Fibroblast of the conjunctiva (primary cell): ENCODE results near the gene HLCS.

Experiments
- DNase-seq: peaks from one replicate; pipeline ENCODE4 v3.0.0-alpha.2; 2010; ENCODE audit warnings: low read depth

Gene HLCS

DNA sequence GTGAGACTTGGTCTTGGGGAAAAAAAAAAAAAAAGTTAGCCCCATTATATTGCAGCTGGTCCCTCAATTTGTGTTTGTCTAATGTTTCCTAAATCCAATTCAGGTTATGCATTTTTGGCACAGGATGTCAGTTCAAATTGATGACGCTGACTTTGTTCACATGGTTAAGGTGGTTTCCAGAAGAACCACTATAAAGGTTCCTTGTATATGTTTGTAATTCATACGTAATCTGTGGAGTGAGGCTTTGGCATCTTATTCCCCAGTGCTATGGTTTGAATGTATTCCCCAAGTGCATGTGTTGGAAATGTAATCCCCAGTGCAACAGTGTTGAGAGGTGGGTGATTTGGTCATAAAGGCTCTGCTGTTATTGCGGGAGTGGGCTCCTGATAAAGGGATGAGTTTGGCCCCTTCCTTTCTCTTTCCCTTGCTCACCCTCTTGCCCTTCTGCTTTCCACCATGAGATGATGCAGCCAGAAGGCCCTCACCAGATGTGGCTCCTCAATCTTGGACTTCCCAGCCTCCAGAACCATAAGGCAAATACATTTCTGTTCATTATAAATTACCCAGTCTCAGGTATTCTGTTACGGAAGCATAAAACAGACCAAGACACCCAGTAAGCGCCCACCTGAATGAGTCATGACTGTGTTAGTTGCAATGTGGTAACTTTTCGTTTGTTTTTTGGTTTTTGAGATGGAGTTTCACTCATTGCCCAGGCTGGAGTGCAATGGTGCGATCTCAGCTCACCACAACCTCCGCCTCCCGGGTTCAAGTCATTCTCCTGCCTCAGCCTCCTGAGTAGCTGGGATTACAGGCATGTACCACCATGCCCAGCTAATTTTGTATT lies 19.5 kb upstream of the HLCS start:
- no peak for DNase-seq

DNA sequence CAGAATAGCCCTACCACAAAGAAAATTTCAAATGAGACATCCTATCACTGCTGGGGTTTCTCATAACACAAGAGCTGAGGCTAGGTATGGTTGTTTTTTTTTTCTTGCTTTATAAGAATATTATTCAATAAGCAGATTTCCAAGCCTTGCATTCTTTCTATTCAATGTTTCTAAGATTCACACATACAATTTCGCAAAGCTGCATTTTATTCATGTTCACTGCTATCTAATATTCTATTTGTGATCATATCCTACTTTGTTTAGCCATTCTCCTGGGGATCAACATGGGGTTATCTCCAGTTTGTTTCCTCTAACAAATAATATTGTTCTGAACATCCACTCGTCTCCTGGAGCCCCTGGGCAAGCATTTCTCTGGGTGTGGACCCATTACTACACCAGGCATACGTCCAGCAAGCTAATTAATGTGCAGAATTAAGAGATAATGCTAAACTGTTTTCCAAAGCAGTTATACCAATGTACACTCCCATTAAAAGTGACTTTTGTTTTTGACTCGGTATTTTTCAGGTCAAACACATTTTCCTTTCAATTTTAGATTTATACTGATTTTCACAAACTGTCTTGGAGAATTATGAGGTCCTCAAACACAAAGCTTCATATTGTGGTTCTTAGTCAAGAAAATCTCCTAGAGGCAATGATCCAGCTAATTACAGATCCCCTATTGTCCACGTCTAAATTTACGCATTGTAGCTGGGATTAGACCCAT lies 15.7 kb upstream of the HLCS start:
- DNase-seq, result no peak

GRCh38 chr21:36981049-36981391 lies 14.6 kb upstream of the HLCS start:
- no peak for DNase-seq

DNA sequence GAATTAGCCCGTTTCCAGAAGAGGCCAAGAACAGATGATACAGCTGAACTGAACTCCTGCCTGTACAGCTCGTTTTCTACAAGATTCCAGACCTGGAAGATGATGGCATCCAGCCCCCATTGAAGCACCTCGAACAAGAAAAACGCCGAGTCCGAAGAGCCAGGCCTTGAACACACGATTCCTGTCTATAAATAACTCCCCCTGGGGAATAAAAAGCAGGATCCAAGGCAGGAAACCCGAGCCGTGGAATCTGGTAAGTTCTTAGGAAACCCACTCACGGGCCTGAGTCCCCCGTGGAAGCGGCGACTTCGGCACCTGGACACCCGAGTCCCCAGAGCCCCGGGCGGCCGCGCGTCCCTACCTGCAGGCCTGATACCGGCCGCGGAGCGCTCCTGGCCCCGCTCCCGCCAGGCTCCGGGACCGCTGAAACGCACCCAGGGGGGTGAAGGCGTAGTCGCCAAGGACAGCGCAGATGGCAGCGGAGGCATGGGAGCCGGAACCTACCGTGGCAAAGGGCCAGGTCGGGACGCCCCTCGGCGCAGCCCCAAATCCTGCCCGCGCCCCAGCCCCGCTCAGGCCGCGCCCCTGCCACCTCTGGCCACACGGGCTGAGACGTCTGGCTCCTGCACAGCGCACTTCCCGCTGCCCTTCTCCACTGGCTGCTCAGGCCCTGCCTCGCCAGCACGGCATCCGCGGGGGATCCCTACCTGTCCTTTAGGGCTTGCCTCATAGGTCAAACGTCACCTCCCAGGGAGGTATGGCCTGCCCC lies 14.0 kb upstream of the HLCS start:
- no peak for DNase-seq

GRCh38 chr21:36976882-36977651 lies 10.6 kb upstream of the HLCS start:
- DNase-seq, result peak; percentile 65

- DNase-seq, result no peak
Measured at GRCh38 chr21:36976228-36976861, 9.9 kb upstream of the HLCS start.

DNA sequence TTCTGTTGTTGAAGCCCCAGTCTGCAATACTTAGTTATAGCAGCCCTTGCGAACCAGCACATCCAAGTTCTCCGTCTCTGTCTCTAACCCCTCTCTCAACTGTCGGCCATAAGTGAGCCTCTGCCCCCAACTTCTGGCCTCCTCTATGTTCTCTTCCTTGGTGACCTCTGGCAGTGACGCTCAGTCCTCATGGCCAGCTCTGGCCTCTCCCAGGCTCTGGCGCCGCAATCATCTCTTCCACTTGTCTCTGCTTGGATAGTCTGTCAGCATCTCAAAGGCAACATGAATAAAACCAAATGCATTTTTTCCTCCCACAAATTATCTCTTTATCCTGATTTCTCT lies 8.4 kb upstream of the HLCS start:
- no peak for DNase-seq

- DNase-seq, result no peak
Measured at GRCh38 chr21:36973986-36974850, 7.7 kb upstream of the HLCS start.

GRCh38 chr21:36968976-36969375 lies 2.5 kb upstream of the HLCS start:
- DNase-seq, result no peak

DNA sequence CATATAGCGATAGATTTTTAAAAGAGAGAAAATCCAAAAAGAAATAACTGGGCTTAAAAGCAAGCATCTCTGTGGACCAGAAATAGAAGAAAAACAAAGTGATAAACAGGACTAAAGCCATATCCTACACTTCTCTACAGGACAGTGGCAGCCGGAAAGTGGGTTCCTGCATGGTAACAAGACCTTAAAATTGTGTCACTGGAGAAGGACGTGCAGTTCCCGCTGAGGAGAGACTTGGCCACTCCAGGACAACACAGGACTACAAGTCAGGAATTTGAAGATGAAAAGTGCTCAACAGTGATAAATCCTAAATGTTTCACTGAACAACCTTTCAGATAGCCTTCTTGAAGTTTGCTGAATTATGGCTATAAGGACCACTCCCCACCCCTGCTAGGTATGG lies 1.9 kb upstream of the HLCS start:
- no peak for DNase-seq

- DNase-seq, result no peak
Measured at GRCh38 chr21:36966821-36967768, 626 bp upstream of the HLCS start.

GRCh38 chr21:36965720-36966065 lies 776 bp downstream of the HLCS start:
- no peak for DNase-seq

GRCh38 chr21:36964827-36965719 lies 1.4 kb downstream of the HLCS start:
- no peak for DNase-seq

DNA sequence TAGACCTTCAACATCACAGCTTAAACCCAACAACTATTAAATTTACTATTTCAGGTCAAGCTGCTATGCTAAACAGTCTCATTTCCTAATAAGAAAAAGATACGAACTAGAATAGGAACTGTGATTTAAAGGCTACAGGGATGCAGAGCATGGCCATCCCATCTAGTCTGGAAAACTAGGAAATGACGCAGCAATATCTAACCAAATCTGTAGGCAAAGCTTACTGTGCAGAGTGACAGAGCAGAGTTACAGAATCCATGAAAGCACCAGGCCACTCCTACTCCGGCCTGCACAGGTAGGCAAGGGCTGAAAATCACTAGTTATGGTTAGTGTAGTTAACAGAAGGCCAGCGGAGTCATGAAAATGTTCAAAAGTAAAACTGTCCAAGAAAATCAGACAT lies 2.1 kb downstream of the HLCS start:
- DNase-seq, result no peak

DNA sequence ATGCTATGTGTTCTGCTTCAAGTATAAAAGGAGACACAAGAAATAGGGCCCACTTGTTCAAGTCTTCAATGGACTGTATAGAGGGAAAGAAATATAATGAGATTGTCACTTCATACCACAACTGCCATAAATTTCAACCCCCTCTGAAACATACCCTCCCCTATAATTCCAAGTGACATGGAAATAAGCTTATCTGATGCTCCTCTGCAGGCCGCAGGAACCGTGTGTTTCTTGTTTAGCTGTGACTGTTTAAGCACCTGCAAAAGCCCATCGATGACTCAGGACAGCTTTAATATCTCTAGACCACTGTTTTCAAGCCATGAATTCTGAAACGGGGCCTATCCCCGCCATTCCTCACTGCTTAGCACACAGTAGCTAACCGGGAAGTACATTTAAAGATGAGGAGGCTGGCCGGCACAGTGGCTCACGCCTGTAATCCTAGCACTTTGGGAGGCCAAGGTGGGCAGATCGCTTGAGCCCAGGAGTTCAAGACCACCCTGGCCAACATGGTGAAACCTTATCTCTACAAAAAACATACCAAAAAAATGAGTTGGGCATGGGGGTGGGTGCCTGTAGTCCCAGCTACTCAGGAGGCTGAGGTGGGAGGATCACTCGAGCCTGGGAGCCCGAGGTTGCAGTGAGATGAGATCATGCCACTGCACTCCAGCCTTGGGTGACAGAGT lies 4.2 kb downstream of the HLCS start:
- no peak for DNase-seq

DNA sequence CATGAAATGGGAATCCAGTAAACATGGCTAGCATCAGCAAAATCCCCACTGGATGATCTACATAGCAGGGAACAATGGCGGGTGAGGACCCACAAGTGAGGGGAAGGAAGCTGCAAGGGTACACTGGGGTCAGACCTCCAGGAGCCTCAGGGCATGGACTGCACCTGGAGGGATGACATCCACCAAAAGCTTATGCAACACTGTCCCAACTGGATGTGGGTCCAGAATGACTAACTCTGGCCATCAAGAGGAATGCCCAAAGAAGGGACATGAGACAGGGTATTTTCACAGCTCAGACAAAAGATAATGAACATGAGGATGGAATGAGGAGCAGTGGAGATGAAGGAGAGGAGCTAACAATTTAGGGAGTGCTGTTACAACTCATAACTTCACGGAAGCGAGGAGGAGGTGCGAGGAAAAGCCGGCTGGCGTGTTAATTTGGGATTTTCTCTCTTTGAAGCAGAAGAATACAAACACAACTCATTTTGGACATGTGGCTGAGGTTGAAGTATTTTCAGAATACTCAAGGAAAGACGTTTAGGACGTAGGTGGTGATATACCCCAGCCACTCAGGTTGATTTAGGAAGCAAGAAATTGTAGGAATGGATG lies 5.7 kb downstream of the HLCS start:
- DNase-seq, result no peak

DNA sequence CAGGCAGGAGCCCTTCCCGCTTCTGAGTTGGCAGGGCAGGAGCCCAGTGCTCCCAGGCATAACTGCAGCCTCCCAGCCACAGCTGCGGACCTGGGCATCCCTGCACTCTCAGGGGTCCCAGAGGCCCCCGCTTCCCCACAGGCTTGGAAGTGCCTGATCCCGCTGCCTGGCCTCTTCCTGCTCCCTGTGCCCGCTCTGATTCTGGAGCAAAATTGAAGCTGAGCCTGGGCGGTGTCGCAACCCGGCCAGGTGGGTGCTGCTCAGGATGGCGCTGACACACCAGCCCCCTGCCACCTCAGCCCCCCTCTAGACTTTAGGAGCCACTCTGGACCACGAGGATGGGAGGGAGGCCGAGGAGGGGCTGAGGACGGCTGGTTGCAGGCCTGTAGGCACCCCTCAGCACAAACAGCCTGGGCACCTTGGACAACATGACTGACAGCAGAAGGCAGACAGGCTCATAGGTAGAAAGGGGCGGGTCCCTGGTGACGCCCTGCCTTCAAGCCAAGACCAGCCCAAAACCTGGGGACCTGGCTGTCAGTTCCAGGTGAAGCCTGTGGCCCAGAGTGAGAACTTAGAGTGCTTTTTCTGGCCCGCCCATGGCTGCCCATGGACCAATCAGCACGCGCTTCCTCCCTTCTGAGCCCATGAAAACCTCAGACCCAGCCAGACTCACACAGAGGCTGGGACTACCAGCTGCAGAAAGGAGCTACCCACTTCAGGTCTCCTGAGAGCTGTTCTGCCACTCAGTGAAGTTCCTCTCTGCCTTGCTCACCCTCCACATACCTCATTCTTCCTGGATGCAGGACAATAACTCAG lies 7.2 kb downstream of the HLCS start:
- no peak for DNase-seq
